ENCODE results near the gene SEPHS1. TPM values are rescaled to one million over a fixed set of nuclear protein-coding genes. Genes with fewer than 3 reads are reported as not detected.
A peak's percentile ranks its signal among the peaks of the same experiment; 100 is the strongest.

SEPHS1 gene
- total RNA-seq, 2 donors from 2014 or later = 20.7 to 22.8 TPM

DNA sequence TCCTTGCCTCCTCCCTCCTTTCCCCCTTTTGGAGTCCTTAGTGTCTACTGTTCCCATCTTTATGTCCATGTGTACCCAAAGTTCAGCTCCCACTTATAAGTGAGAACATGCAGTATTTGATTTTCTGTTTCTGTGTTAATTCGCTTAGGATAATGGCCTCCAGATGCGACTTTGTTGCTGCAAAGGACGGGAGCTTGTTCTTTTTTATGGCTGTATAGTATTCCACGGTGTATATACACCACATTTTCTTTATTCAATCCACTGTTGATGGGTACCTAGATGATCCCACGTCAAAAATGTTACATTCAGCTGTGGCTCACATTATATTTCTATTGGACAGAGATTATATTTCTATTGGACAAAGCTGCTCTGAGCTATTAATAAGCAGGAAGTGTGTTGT, 24.4 kb upstream of the SEPHS1 start:
- Histone ChIP-seq H3K27ac (no peak overlapping the region), H3K36me3 (no peaks in the 10 kb centered on the region), H3K4me1 (no peaks in the 10 kb centered on the region), H3K4me3 (no peak overlapping the region), H3K9me3 (no peaks in the 10 kb centered on the region), H3K27me3 (no peaks in the 10 kb centered on the region)
- TF ChIP-seq, protein P1, sequence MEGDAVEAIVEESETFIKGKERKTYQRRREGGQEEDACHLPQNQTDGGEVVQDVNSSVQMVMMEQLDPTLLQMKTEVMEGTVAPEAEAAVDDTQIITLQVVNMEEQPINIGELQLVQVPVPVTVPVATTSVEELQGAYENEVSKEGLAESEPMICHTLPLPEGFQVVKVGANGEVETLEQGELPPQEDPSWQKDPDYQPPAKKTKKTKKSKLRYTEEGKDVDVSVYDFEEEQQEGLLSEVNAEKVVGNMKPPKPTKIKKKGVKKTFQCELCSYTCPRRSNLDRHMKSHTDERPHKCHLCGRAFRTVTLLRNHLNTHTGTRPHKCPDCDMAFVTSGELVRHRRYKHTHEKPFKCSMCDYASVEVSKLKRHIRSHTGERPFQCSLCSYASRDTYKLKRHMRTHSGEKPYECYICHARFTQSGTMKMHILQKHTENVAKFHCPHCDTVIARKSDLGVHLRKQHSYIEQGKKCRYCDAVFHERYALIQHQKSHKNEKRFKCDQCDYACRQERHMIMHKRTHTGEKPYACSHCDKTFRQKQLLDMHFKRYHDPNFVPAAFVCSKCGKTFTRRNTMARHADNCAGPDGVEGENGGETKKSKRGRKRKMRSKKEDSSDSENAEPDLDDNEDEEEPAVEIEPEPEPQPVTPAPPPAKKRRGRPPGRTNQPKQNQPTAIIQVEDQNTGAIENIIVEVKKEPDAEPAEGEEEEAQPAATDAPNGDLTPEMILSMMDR (IDR thresholded peaks at IDR 0.05) = no peak
- DNase-seq (ENCODE audit: low spot score) = no peak

DNA sequence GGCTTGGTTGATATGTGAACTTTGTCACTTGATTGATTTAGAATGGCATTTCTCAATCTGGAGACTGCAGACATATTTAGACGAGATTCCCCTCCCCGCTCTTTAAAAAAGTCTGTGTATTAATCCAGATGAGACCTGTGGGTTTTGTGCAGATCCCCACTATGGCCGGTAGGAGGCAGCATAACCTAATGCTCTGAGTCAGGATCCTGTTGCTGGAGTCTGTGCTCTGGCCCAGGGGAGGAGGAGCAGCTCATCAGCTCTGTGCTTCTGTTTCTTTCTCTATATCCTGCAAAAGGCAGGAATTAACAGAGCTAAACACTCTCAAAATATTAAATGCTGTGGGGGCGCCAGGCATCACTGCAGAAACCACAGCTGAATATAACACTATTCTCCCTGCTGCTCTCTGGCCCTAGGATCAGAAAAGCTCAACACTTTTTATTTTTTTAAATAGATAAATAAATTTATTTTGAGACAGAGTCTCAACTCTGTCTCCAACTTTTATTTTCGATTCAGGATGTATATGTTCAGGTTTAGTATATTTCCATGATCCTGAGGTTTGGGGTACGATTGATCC, 23.9 kb upstream of the SEPHS1 start:
- H3K4me1 ChIP-seq = no peaks in the 10 kb centered on the region
- H3K9me3 ChIP-seq = no peaks in the 10 kb centered on the region
- H3K36me3 ChIP-seq = no peaks in the 10 kb centered on the region
- TF ChIP-seq, protein P1 (IDR thresholded peaks at IDR 0.05) = peak; percentile 88 to 89
- no peaks in the 10 kb centered on the region for H3K27me3 ChIP-seq
- no peak overlapping the region for H3K27ac ChIP-seq
- H3K4me3 ChIP-seq = no peak overlapping the region
- peak; percentile 75 for DNase-seq (ENCODE audit: low spot score)

DNA sequence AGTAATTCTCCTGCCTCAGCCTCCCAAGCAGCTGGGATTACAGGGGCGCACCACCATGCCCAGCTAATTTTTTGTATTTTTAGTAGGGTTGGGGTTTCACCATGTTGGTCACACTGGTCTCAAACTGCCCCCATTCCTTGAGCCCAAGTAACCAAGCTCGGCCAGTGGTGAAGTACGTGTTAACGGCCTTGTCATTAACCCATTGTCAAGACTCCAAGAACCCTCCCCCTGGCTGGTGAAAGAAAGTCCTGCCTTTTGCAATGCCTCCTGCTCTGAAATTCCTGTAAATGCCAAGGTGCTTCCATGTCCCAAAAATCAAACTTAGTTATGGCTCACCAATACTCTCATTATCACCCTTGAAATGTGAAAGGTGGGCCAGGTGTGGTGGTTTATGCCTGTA, 18.8 kb upstream of the SEPHS1 start:
- DNase-seq (ENCODE audit: low spot score) = no peak
- no peak overlapping the region for H3K4me3 ChIP-seq
- no peaks in the 10 kb centered on the region for H3K4me1 ChIP-seq
- H3K36me3 ChIP-seq = no peaks in the 10 kb centered on the region
- no peak overlapping the region for H3K27ac ChIP-seq
- TF ChIP-seq, protein P1 (IDR thresholded peaks at IDR 0.05) = no peak
- no peaks in the 10 kb centered on the region for H3K9me3 ChIP-seq
- no peaks in the 10 kb centered on the region for H3K27me3 ChIP-seq

DNA sequence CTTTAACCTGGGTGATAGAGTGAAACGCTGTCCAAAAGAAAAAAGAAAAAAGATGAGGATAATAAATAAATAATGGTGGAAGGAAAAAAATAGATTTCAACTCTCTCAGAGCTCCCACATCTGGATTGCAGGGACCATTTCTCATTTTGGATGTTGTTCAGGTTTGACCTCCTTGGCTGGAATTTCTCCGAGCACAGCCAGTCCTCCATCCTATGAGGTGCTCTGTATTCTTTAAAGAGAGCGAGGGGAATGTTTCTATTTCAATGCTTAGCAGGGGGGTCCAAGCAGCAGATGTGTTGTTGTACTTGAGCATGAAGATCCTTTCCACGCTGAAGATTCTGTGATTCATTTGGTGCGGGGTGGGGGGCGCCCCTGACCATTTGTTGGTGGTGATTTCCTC, 17.7 kb upstream of the SEPHS1 start:
- no peaks in the 10 kb centered on the region for H3K4me1 ChIP-seq
- no peak overlapping the region for H3K27ac ChIP-seq
- no peak for DNase-seq (ENCODE audit: low spot score)
- no peaks in the 10 kb centered on the region for H3K9me3 ChIP-seq
- H3K4me3 ChIP-seq = no peak overlapping the region
- no peaks in the 10 kb centered on the region for H3K27me3 ChIP-seq
- H3K36me3 ChIP-seq = no peaks in the 10 kb centered on the region
- TF ChIP-seq, protein P1 (IDR thresholded peaks at IDR 0.05) = no peak

- DNase-seq (ENCODE audit: low spot score) = no peak
- Histone ChIP-seq H3K36me3 (no peaks in the 10 kb centered on the region), H3K9me3 (no peaks in the 10 kb centered on the region), H3K4me1 (no peaks in the 10 kb centered on the region), H3K4me3 (no peak overlapping the region), H3K27me3 (no peaks in the 10 kb centered on the region), H3K27ac (no peak overlapping the region)
- TF ChIP-seq, protein P1 (IDR thresholded peaks at IDR 0.05) = no peak
These were observed 17.1 kb upstream of the SEPHS1 start for GRCh38 chr10:13365243-13365642.

GRCh38 chr10:13360587-13360986, 12.5 kb upstream of the SEPHS1 start:
- TF ChIP-seq, protein P1 (IDR thresholded peaks at IDR 0.05) = no peak
- no peaks in the 10 kb centered on the region for H3K27me3 ChIP-seq
- no peak overlapping the region for H3K27ac ChIP-seq
- no peak overlapping the region for H3K4me3 ChIP-seq
- no peaks in the 10 kb centered on the region for H3K4me1 ChIP-seq
- DNase-seq (ENCODE audit: low spot score) = no peak
- H3K9me3 ChIP-seq = no peaks in the 10 kb centered on the region
- H3K36me3 ChIP-seq = no peaks in the 10 kb centered on the region

All from right atrium auricular region (tissue), 2 donors.